ENCODE measurements around the gene TACC3. TPM values are rescaled to one million over a fixed set of nuclear protein-coding genes. Genes with fewer than 3 reads are reported as not detected.

Gene TACC3
- total RNA-seq, 4 donors from 2014 or later: 14.9 to 41.3 (median 19.6) TPM

GRCh38 chr4:1715002-1715758, 6.1 kb upstream of the TACC3 start:
- peak overlapping the region in 2 of 4 donors; percentile 69 to 100 for H3K27ac ChIP-seq
- DNase-seq: no peak
- no peaks in the 10 kb centered on the region for H3K9me3 ChIP-seq
- peaks cover 44 to 89% (median 59%) of the 10 kb centered on the region in 3 donors for H3K4me1 ChIP-seq
- no peak overlapping the region for H3K4me3 ChIP-seq
- WGBS, 2 donors: 75 to 77% methylated on average over 8 to 9 of the region's 16 CpGs
- H3K27me3 ChIP-seq: no peaks in the 10 kb centered on the region
- intact Hi-C loops (cut with DNase I): no loop called here
- H3K36me3 ChIP-seq: peaks cover 8 to 33% (median 9%) of the 10 kb centered on the region in 3 donors
- TF ChIP-seq POLR2A (IDR thresholded peaks at IDR 0.05) (no peak), CTCF (IDR thresholded peaks at IDR 0.05) (no peak)

- Histone ChIP-seq H3K27ac (peak overlapping the region in 1 of 4 donors; percentile 100), H3K27me3 (no peaks in the 10 kb centered on the region)
Measured at GRCh38 chr4:1716065-1716945, 5.0 kb upstream of the TACC3 start.

GRCh38 chr4:1717129-1718094, 3.9 kb upstream of the TACC3 start:
- intact Hi-C loops (cut with DNase I): no loop called here
- WGBS, 2 donors: 5 to 76% methylated on average over 4 to 8 of the region's 32 CpGs
- DNase-seq: no peak
- Histone ChIP-seq H3K4me3 (no peak overlapping the region), H3K9me3 (no peaks in the 10 kb centered on the region), H3K27me3 (no peaks in the 10 kb centered on the region), H3K4me1 (peaks cover 58 to 90% (median 58%) of the 10 kb centered on the region in 3 donors), H3K27ac (peak overlapping the region in 1 of 4 donors; percentile 36), H3K36me3 (peaks cover 8 to 33% (median 9%) of the 10 kb centered on the region in 3 donors)
- TF ChIP-seq CTCF (IDR thresholded peaks at IDR 0.05): no peak
- TF ChIP-seq POLR2A (IDR thresholded peaks at IDR 0.05): no peak

More at GRCh38 chr4:1716065-1716945, 5.0 kb upstream of the TACC3 start:
- WGBS, 2 donors: 77 to 90% methylated on average over 3 to 5 of the region's 15 CpGs
- peaks cover 47 to 82% (median 50%) of the 10 kb centered on the region in 3 donors for H3K4me1 ChIP-seq
- H3K36me3 ChIP-seq: peaks cover 8 to 33% (median 9%) of the 10 kb centered on the region in 3 donors
- no peaks in the 10 kb centered on the region for H3K9me3 ChIP-seq
- TF ChIP-seq CTCF (IDR thresholded peaks at IDR 0.05) (no peak), POLR2A (IDR thresholded peaks at IDR 0.05) (no peak)
- no peak for DNase-seq
- intact Hi-C loops (cut with DNase I): no loop called here
- H3K4me3 ChIP-seq: no peak overlapping the region

GRCh38 chr4:1718095-1718850, 3.0 kb upstream of the TACC3 start:
- DNase-seq: no peak
- Histone ChIP-seq H3K36me3 (peaks cover 8 to 33% (median 9%) of the 10 kb centered on the region in 3 donors), H3K27ac (peak overlapping the region in 1 of 4 donors; percentile 36), H3K4me1 (peaks cover 60 to 92% (median 62%) of the 10 kb centered on the region in 3 donors), H3K27me3 (no peaks in the 10 kb centered on the region), H3K4me3 (no peak overlapping the region), H3K9me3 (no peaks in the 10 kb centered on the region)
- 48 to 72% methylated on average over 12 to 25 of the region's 31 CpGs for WGBS, 2 donors
- intact Hi-C loops (cut with DNase I): no loop called here
- TF ChIP-seq CTCF (IDR thresholded peaks at IDR 0.05) (no peak), POLR2A (IDR thresholded peaks at IDR 0.05) (no peak)

Data from esophagus squamous epithelium (tissue), 5 donors.